GM12878 (cell line): ENCODE data around the gene TTYH1. TPM values are rescaled to one million over a fixed set of nuclear protein-coding genes. Genes with fewer than 3 reads are reported as not detected.
A peak's percentile ranks its signal among the peaks of the same experiment; 100 is the strongest.

Source experiments
- HCFC1 ChIP-seq: fragments of 150-350 bp; IDR thresholded peaks from 2 replicates; pipeline ENCODE4 v1.6.1; 2014; ENCODE audit warnings: low read length
- IRF4 ChIP-seq: IDR thresholded peaks from 2 replicates; pipeline ENCODE4 v1.6.1; 2011; ENCODE audit warnings: low read depth, low read length
- MEF2B ChIP-seq: fragments of 450-650 bp; IDR thresholded peaks from 2 replicates; pipeline ENCODE4 v1.6.1; 2018; ENCODE audit warnings: mild to moderate bottlenecking, moderate library complexity; ENCODE audit not compliant: partially characterized antibody, poor library complexity, severe bottlenecking
- MTA2 ChIP-seq: fragments of 450-650 bp; IDR thresholded peaks from 2 replicates; pipeline ENCODE4 v1.6.1; 2016; ENCODE audit warnings: low read depth, mild to moderate bottlenecking, moderate library complexity
- NFYB ChIP-seq: IDR thresholded peaks from 2 replicates; pipeline ENCODE4 v1.6.1; 2011; ENCODE audit warnings: low read depth, mild to moderate bottlenecking, low read length, improper control_type of control experiment, moderate library complexity; ENCODE audit not compliant: insufficient read depth
- NR2F1 ChIP-seq: fragments of 450-650 bp; conservative IDR thresholded peaks from 2 replicates; pipeline ENCODE4 v1.6.1; 2017; ENCODE audit warnings: mild to moderate bottlenecking
- RAD51 ChIP-seq: fragments of 450-650 bp; IDR thresholded peaks from 2 replicates; pipeline ENCODE4 v1.6.1; 2016; ENCODE audit warnings: moderate library complexity, mild to moderate bottlenecking, inconsistent platforms
- RELA ChIP-seq: fragments of 450-650 bp; IDR thresholded peaks from 2 replicates; pipeline ENCODE4 v1.8.0; 2014; ENCODE audit warnings: borderline replicate concordance; ENCODE audit not compliant: partially characterized antibody
- SMAD1 ChIP-seq: fragments of 450-650 bp; IDR thresholded peaks from 2 replicates; pipeline ENCODE4 v1.6.1; 2018; ENCODE audit warnings: mild to moderate bottlenecking, low read depth; ENCODE audit not compliant: partially characterized antibody
- SMAD5 ChIP-seq: IDR thresholded peaks from 2 replicates; pipeline ENCODE4 v1.6.1; 2016; ENCODE audit warnings: antibody characterized with exemption, low read depth
- SMARCA5 ChIP-seq: fragments of 450-650 bp; IDR thresholded peaks from 2 replicates; pipeline ENCODE4 v1.6.1; 2017; ENCODE audit warnings: mild to moderate bottlenecking
- STAT3 ChIP-seq: IDR thresholded peaks from 2 replicates; pipeline ENCODE4 v1.6.1; 2011; ENCODE audit warnings: low read depth, low read length, improper control_type of control experiment
- SUPT20H ChIP-seq: IDR thresholded peaks from 2 replicates; pipeline ENCODE4 v1.6.1; 2011; ENCODE audit warnings: low read depth, mild to moderate bottlenecking, low read length, moderate library complexity, borderline replicate concordance; ENCODE audit not compliant: control insufficient read depth
- TARDBP ChIP-seq: IDR thresholded peaks from 2 replicates; pipeline ENCODE4 v1.6.1; 2016; ENCODE audit warnings: borderline replicate concordance
- TBL1XR1 ChIP-seq: IDR thresholded peaks from 2 replicates; pipeline ENCODE4 v1.6.1; 2012; ENCODE audit warnings: low read depth, low read length, improper control_type of control experiment
- ZNF274 ChIP-seq: IDR thresholded peaks from one replicate; pipeline ENCODE4 v1.8.0; 2011; ENCODE audit not compliant: insufficient read length, insufficient read depth
- ZNF622 ChIP-seq: fragments of 450-650 bp; IDR thresholded peaks from 2 replicates; pipeline ENCODE4 v1.6.1; 2017; ENCODE audit warnings: mild to moderate bottlenecking, inconsistent platforms
- polyA plus RNA-seq, 11 experiments: library from polyadenylated mRNA; depleted of rRNA in 4 of 11; unstranded in 6 of 11; stranded (reverse) in 5 of 11; fragments of >200 nt; fragmentation: Nextera tagmentation in 4 of 11; fragmentation: Illumina TruSeq in 1 of 11; extraction: Ambion mirVana in 4 of 11; extraction: Trizol in 1 of 11; gene quantifications; 1 replicate in 1 of 11; 2 replicates in 10 of 11; pipeline versions ENCODE4 v1.2.1 to v1.2.3, GENCODE V29; 2011 to 2016; ENCODE audit warnings: inconsistent platforms in 2 of 11, missing spikeins in 2 of 11, low read depth in 1 of 11
- total RNA-seq, 4 experiments: library from RNA; depleted of rRNA in 3 of 4; stranded (reverse); fragments of >200 nt in 3 of 4; fragmentation: Illumina TruSeq in 1 of 4; extraction: Trizol in 1 of 4; gene quantifications; 2 replicates each; pipeline versions ENCODE4 v1.2.1 to v1.2.3, GENCODE V29; 2013 to 2021
- TF ChIP-seq, protein P1 (sequence below): fragments of 450-650 bp; IDR thresholded peaks from 2 replicates; pipeline ENCODE4 v1.6.1; 2017; ENCODE audit warnings: mild to moderate bottlenecking
- TF ChIP-seq, protein P2 (sequence below): fragments of 450-650 bp; IDR thresholded peaks from 2 replicates; pipeline ENCODE4 v1.6.1; 2018; ENCODE audit warnings: borderline replicate concordance, mild to moderate bottlenecking; ENCODE audit not compliant: partially characterized antibody
- TF ChIP-seq, protein P3 (sequence below): fragments of 450-650 bp; IDR thresholded peaks from 2 replicates; pipeline ENCODE4 v1.6.1; 2017; ENCODE audit warnings: antibody characterized with exemption, mild to moderate bottlenecking, moderate library complexity
- TF ChIP-seq, protein P4 (sequence below): IDR thresholded peaks from 2 replicates; pipeline ENCODE4 v1.6.1; 2011; ENCODE audit warnings: borderline replicate concordance, low read depth, mild to moderate bottlenecking, moderate library complexity, mixed read lengths, low read length; ENCODE audit not compliant: insufficient read depth; ENCODE audit errors: extremely low read length

Gene TTYH1
- total and polyA plus RNA-seq, 10 of the 15 experiments (the other 5 are each of a cell fraction or from before 2014, with no cell fraction given) = 0.01 to 0.36 (median 0.09) TPM; not detected in 3

DNA sequence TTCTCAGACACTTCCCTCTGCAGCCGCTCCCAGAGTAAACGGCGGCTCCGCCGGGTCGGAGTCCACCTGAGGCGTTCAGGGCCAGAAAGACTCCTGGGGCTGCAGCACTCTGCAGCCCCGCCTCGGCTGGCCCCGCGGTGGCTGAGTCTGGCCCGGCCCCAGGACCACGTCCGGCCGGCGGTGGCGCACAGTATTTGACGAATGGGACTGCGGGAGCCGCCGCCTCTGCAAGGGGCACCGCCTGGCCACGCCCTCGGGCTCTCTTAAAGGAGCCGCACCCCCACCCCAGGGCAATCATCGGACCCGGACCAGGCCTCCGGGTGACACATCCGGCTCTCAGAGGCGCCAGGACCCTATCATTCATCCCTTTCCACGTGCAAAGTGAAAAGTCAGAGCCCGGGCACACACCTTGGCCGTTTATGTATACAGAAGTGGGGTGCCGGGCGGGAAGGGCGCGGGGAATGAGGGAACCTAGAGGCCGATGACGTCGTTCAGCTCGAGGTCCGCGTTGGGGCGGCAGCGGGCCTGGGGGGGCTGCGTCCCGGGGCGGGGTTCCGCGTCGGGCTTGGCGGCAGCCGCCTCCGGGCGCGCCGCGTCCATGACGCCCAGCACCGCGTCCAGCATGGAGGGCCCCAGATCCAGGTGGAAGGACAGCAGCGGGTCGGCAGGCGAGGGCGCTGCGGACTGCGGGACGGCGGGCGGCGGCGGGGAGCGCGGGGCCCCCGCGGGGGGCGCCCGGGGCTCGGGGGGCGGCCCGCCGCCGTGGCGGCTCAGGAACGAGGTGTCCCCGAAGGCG is 49.6 kb downstream of the TTYH1 start (continued):
- TF ChIP-seq, protein P1, sequence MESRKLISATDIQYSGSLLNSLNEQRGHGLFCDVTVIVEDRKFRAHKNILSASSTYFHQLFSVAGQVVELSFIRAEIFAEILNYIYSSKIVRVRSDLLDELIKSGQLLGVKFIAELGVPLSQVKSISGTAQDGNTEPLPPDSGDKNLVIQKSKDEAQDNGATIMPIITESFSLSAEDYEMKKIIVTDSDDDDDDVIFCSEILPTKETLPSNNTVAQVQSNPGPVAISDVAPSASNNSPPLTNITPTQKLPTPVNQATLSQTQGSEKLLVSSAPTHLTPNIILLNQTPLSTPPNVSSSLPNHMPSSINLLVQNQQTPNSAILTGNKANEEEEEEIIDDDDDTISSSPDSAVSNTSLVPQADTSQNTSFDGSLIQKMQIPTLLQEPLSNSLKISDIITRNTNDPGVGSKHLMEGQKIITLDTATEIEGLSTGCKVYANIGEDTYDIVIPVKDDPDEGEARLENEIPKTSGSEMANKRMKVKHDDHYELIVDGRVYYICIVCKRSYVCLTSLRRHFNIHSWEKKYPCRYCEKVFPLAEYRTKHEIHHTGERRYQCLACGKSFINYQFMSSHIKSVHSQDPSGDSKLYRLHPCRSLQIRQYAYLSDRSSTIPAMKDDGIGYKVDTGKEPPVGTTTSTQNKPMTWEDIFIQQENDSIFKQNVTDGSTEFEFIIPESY = no peak
- TF ChIP-seq NFYB (no peak), MEF2B (peak; percentile 45), ZNF274 (no peak), MTA2 (no peak), IRF4 (no peak), TARDBP (no peak; the same call in 1 of the 2 replicates), ZNF622 (no peak), NR2F1 (peak; percentile 54; the same call in 1 of the 2 replicates), SMARCA5 (no peak; the same call in none of the 2 replicates), SUPT20H (no peak), RAD51 (no peak), HCFC1 (peak; percentile 47; the same call in 1 of the 2 replicates), TBL1XR1 (peak; percentile 39; the same call in 1 of the 2 replicates), SMAD1 (no peak), SMAD5 (no peak), STAT3 (no peak), RELA (no peak)
- TF ChIP-seq, protein P2, sequence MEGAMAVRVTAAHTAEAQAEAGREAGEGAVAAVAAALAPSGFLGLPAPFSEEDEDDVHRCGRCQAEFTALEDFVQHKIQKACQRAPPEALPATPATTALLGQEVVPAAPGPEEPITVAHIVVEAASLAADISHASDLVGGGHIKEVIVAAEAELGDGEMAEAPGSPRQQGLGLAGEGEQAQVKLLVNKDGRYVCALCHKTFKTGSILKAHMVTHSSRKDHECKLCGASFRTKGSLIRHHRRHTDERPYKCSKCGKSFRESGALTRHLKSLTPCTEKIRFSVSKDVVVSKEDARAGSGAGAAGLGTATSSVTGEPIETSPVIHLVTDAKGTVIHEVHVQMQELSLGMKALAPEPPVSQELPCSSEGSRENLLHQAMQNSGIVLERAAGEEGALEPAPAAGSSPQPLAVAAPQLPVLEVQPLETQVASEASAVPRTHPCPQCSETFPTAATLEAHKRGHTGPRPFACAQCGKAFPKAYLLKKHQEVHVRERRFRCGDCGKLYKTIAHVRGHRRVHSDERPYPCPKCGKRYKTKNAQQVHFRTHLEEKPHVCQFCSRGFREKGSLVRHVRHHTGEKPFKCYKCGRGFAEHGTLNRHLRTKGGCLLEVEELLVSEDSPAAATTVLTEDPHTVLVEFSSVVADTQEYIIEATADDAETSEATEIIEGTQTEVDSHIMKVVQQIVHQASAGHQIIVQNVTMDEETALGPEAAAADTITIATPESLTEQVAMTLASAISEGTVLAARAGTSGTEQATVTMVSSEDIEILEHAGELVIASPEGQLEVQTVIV = no peak
- TF ChIP-seq, protein P3, sequence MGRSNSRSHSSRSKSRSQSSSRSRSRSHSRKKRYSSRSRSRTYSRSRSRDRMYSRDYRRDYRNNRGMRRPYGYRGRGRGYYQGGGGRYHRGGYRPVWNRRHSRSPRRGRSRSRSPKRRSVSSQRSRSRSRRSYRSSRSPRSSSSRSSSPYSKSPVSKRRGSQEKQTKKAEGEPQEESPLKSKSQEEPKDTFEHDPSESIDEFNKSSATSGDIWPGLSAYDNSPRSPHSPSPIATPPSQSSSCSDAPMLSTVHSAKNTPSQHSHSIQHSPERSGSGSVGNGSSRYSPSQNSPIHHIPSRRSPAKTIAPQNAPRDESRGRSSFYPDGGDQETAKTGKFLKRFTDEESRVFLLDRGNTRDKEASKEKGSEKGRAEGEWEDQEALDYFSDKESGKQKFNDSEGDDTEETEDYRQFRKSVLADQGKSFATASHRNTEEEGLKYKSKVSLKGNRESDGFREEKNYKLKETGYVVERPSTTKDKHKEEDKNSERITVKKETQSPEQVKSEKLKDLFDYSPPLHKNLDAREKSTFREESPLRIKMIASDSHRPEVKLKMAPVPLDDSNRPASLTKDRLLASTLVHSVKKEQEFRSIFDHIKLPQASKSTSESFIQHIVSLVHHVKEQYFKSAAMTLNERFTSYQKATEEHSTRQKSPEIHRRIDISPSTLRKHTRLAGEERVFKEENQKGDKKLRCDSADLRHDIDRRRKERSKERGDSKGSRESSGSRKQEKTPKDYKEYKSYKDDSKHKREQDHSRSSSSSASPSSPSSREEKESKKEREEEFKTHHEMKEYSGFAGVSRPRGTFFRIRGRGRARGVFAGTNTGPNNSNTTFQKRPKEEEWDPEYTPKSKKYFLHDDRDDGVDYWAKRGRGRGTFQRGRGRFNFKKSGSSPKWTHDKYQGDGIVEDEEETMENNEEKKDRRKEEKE = no peak
- TF ChIP-seq, protein P4, sequence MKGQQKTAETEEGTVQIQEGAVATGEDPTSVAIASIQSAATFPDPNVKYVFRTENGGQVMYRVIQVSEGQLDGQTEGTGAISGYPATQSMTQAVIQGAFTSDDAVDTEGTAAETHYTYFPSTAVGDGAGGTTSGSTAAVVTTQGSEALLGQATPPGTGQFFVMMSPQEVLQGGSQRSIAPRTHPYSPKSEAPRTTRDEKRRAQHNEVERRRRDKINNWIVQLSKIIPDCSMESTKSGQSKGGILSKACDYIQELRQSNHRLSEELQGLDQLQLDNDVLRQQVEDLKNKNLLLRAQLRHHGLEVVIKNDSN = no peak
